ENCODE data around the gene ZNF565. TPM values are rescaled to one million over a fixed set of nuclear protein-coding genes. Genes with fewer than 3 reads are reported as not detected.

ZNF565 gene
- total and polyA plus RNA-seq, 2 of the 13 experiments (the other 11 are each of a cell fraction or from before 2014, with no cell fraction given) = 1.8 to 5.2 TPM

GRCh38 chr19:36139473-36140303 is 74.8 kb downstream of the ZNF565 start, which contains the start of gene CAPNS1 (continued):
- peak; percentile 72; the same call in 1 of the 2 replicates for TF ChIP-seq POGK (CRISPR knock-in tag; conservative IDR thresholded peaks at IDR 0.05)
- TF ChIP-seq MXD1 (CRISPR knock-in tag; IDR thresholded peaks at IDR 0.05) = no peak
- TF ChIP-seq ZNF639 (CRISPR knock-in tag; conservative IDR thresholded peaks at IDR 0.05) = peak; percentile 75; the same call in 1 of the 2 replicates
- no peak for TF ChIP-seq ZNF484 (CRISPR knock-in tag; IDR thresholded peaks at IDR 0.05; ENCODE audit: borderline replicate concordance, low read depth)
- peak; percentile 83 for TF ChIP-seq ZNF143 (CRISPR knock-in tag; IDR thresholded peaks at IDR 0.05)
- no peak for TF ChIP-seq IRF1 (CRISPR knock-in tag; IDR thresholded peaks at IDR 0.05; ENCODE audit: low read depth)
- TF ChIP-seq IKZF4 (CRISPR knock-in tag; IDR thresholded peaks at IDR 0.05; ENCODE audit: borderline replicate concordance, low read depth, not compliant biosample characterization) = peak; percentile 81
- TF ChIP-seq BRCA1 (CRISPR knock-in tag; IDR thresholded peaks at IDR 0.05) = peak; percentile 77; the same call in 1 of the 2 replicates
- 0 out of 2 replicates have a peak, but pooled peaks have one; percentile 41 for TF ChIP-seq ZNF446 (CRISPR knock-in tag; IDR thresholded peaks at IDR 0.05)
- no peak for TF ChIP-seq SRF (IDR thresholded peaks at IDR 0.05; ENCODE audit: low read depth, low read length)
- TF ChIP-seq BHLHE40 (IDR thresholded peaks at IDR 0.05; ENCODE audit: low read length) = no peak
- peak; percentile 48; the same call in 1 of the 2 replicates for TF ChIP-seq MAZ (IDR thresholded peaks at IDR 0.05; ENCODE audit: borderline replicate concordance, low read depth, low read length)
- peak; percentile 92 for TF ChIP-seq MAZ (CRISPR knock-in tag; IDR thresholded peaks at IDR 0.05; ENCODE audit: low read depth)
- no peak; the same call in 1 of the 2 replicates for TF ChIP-seq ADNP (CRISPR knock-in tag; IDR thresholded peaks at IDR 0.05)
- TF ChIP-seq ZNF709 (CRISPR knock-in tag; IDR thresholded peaks at IDR 0.05) = no peak; the same call in 1 of the 2 replicates
- no peak for TF ChIP-seq JDP2 (CRISPR knock-in tag; IDR thresholded peaks at IDR 0.05; ENCODE audit: borderline replicate concordance)
- no peak for TF ChIP-seq SETDB1 (CRISPR knock-in tag; IDR thresholded peaks at IDR 0.05; ENCODE audit: borderline replicate concordance)
- TF ChIP-seq FOXK1 (CRISPR knock-in tag; IDR thresholded peaks at IDR 0.05; ENCODE audit: borderline replicate concordance, low read depth) = peak; percentile 72; the same call in 1 of the 2 replicates
- TF ChIP-seq NCOR1 (IDR thresholded peaks at IDR 0.05; ENCODE audit: borderline replicate concordance, low read length) = no peak
- TF ChIP-seq HNRNPUL1 (IDR thresholded peaks at IDR 0.05; ENCODE audit: low read depth, low read length) = 0 out of 2 replicates have a peak, but pooled peaks have one; percentile 48
- TF ChIP-seq STAG1 (CRISPR knock-in tag; IDR thresholded peaks at IDR 0.05) = no peak
- no peak for TF ChIP-seq SIX4 (CRISPR knock-in tag; IDR thresholded peaks at IDR 0.05)
- no peak for TF ChIP-seq PRPF4 (IDR thresholded peaks at IDR 0.05; ENCODE audit: low read depth, low read length, poor library complexity, severe bottlenecking)
- TF ChIP-seq ZNF556 (CRISPR knock-in tag; IDR thresholded peaks at IDR 0.05; ENCODE audit: borderline replicate concordance) = peak; percentile 72; the same call in 1 of the 2 replicates
- no peak for TF ChIP-seq SIX1 (CRISPR knock-in tag; IDR thresholded peaks at IDR 0.05; ENCODE audit: borderline replicate concordance)
- TF ChIP-seq RFX1 (IDR thresholded peaks at IDR 0.05) = no peak

Data from HepG2 (cell line).